Rectal smooth muscle tissue (tissue), 1 donor: Measurements from ENCODE around the gene CTSW.
A peak's percentile ranks its signal among the peaks of the same experiment; 100 is the strongest.

Experiments
- H3K27ac ChIP-seq: one replicate; pipeline ENCODE4 v1.7.0; 2013; ENCODE audit warnings: low read depth, low read length, inconsistent platforms
- H3K27me3 ChIP-seq: one replicate; pipeline ENCODE4 v1.7.0; 2013; ENCODE audit warnings: low read length; ENCODE audit not compliant: control insufficient read depth, insufficient read depth
- H3K36me3 ChIP-seq: one replicate; pipeline ENCODE4 v1.7.0; 2013; ENCODE audit warnings: low read length; ENCODE audit not compliant: control insufficient read depth, insufficient read depth
- H3K4me1 ChIP-seq: one replicate; pipeline ENCODE4 v1.7.0; 2013; ENCODE audit warnings: low read length; ENCODE audit not compliant: control insufficient read depth, insufficient read depth
- H3K4me3 ChIP-seq: one replicate; pipeline ENCODE4 v1.7.0; 2013; ENCODE audit warnings: low read length
- H3K9ac ChIP-seq: one replicate; pipeline ENCODE4 v1.7.0; 2013; ENCODE audit warnings: low read length

CTSW gene

GRCh38 chr11:65898656-65899355 lies 19.2 kb downstream of the CTSW start:
- no peaks in the 10 kb centered on the region for H3K36me3 ChIP-seq
- no peak overlapping the region for H3K27ac ChIP-seq
- peak overlapping the region; percentile 58 for H3K4me3 ChIP-seq
- no peak overlapping the region for H3K9ac ChIP-seq
- peaks cover 3% of the 10 kb centered on the region for H3K4me1 ChIP-seq
- H3K27me3 ChIP-seq: peaks cover 9% of the 10 kb centered on the region

DNA sequence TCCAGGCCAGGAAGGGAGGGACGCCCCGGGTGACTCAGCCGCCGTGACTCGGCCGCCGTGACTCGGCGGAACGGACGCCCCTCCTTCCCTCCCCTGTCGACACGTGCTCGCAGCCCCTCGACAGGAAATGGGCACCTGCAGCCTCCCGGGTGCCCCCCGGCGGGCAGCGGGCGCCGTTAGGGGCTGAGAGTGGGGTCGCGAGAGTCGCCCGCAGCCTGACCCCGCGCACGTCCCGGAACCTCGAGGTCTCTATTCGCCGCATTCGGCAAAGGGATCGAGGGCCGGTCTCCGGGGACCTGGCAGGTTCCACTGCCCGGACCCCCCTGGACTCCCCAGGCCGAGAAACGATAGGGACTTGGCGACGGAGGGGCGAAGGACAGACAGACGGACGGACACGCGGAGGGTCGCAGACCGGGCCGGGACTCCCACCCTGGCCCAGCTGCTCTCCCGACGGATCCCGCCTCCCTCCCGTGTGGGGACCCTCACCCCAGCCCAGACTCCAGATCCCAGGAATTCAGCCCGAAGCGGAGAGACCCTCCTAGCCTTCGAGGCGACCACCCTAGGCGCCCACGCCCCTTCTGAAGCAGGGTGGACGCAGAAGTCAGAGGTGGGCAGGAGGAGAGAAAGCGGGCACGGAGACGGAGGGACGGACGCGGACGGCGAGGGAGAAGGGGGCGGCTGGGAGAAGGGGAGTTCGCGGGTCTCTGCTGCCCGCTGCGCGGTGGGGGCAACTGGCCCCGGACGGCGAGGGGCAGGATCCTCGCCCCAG lies 19.9 kb downstream of the CTSW start:
- peak overlapping the region; percentile 58 for H3K4me3 ChIP-seq
- no peaks in the 10 kb centered on the region for H3K36me3 ChIP-seq
- H3K27ac ChIP-seq: no peak overlapping the region
- H3K4me1 ChIP-seq: peaks cover 3% of the 10 kb centered on the region
- no peak overlapping the region for H3K9ac ChIP-seq
- H3K27me3 ChIP-seq: peaks cover 9% of the 10 kb centered on the region

DNA sequence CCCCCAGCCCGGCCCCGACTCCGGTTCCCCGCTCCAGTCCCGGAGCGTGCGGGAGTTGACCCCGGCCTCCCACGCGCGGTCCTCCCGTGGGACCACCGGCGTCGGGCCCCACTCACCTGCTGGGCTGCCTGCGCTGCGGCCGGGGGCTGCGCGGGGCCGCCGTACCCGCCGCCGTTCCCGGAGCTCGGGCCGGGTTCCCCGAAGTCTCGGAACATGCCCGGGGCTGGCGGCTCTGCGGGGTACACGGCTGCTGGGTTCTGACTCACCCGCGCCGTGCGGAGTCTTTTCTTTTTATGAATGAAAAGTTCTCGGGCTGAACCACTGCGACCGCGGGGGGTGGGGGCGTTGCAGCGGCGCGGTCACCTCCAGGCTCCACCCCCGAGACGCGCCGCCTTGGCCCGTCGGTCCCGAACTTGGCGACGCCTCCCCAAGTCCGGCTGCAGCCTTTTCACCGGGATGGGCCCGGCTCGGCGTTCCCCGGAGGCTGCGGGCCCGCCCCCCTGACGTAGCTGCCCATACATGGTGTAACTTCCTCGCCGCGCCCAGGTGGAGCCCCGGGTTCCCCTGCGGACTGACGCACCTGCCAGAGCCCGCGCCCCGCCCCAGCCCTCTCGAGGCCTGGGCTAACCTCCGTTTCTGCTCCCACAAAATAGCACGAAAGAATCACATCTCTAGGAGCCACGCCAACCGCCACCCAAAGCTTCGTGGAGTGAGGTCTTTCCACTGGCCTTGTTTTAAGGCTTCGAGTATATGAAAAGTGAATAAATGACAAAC lies 20.7 kb downstream of the CTSW start, which contains the start of gene FOSL1:
Gene FOSL1, minus strand, starts transcription at position 264 of the 774 bp plus-strand sequence. Its CDS starts 49 bp downstream, at position 215.
- peaks cover 9% of the 10 kb centered on the region for H3K27me3 ChIP-seq
- H3K9ac ChIP-seq: no peak within 1 kb of the TSS
- no peak within 1 kb of the TSS for H3K27ac ChIP-seq
- peak within 1 kb of the TSS; percentile 58 for H3K4me3 ChIP-seq
- H3K36me3 ChIP-seq: no peaks in the 10 kb centered on the region
- peaks cover 3% of the 10 kb centered on the region for H3K4me1 ChIP-seq

- no peak overlapping the region for H3K9ac ChIP-seq
- H3K4me1 ChIP-seq: peaks cover 3% of the 10 kb centered on the region
Observed at GRCh38 chr11:65900899-65901180, 21.2 kb downstream of the CTSW start.

DNA sequence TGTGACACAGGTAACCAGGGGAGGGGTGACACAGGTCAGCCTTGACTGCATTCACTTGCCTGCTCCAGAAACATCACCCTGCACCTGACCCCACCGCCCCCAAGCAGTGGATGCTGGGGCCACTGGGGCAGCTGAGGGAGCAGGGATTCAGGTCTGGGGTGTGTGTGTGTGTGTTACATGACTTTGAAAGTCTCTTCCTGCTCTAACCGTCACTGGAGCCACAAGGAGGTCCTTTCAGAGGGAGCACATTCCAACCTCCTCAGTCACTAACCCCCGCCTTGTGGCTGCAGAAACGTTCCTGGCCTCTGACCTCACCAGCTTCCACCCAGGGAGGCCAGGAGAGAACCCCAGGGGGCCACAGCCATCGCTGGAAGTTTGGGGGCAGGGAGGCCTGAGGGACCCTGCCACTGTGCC lies 23.4 kb downstream of the CTSW start:
- Histone ChIP-seq H3K4me1 (peaks cover 3% of the 10 kb centered on the region), H3K9ac (no peak overlapping the region), H3K27ac (no peak overlapping the region), H3K27me3 (peaks cover 9% of the 10 kb centered on the region), H3K36me3 (no peaks in the 10 kb centered on the region), H3K4me3 (no peak overlapping the region)

More at GRCh38 chr11:65900899-65901180, 21.2 kb downstream of the CTSW start:
- no peaks in the 10 kb centered on the region for H3K36me3 ChIP-seq
- peak overlapping the region; percentile 58 for H3K4me3 ChIP-seq
- peaks cover 9% of the 10 kb centered on the region for H3K27me3 ChIP-seq
- H3K27ac ChIP-seq: no peak overlapping the region

DNA sequence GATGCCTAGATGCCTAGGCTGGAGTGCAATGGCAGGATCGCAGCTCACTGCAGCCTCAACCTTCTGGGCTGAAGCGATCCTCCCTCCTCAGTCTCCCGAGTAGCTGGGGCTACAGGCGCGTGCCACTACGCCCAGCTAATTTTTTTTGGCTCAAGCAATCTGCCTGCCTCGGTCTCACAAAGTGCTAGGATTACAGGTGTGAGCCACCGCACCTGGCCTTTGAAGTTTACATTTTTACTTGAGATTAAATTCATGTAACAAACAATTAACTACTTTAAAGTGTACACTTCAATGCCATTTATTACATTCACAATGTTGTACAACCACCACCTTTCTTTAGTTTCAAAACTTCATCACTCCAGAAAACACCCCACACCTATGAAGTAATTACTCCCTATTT lies 24.1 kb downstream of the CTSW start:
- Histone ChIP-seq H3K9ac (no peak overlapping the region), H3K4me1 (peaks cover 3% of the 10 kb centered on the region), H3K36me3 (no peaks in the 10 kb centered on the region), H3K27ac (no peak overlapping the region), H3K27me3 (peaks cover 9% of the 10 kb centered on the region), H3K4me3 (no peak overlapping the region)

DNA sequence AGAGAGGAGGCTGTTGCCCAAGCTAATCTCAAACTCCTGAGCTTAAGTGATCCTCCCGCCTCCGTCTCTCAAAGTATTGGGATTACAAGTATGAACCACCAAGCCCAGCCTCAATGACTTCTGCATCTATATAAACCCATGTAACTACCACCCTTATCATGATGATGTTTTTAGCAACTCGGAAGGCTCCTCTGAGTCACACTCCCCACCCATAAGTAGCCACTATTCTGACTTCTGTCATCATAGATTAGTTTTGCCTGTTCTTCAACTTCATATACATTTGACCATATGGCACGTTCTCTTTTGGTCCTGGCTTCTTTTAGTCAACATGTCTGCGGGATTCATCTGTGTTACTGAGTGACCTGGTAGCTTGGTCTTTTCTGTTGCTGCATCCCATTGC lies 27.0 kb downstream of the CTSW start:
- peaks cover 2% of the 10 kb centered on the region for H3K4me1 ChIP-seq
- H3K9ac ChIP-seq: no peak overlapping the region
- H3K27ac ChIP-seq: no peak overlapping the region
- no peak overlapping the region for H3K4me3 ChIP-seq
- no peaks in the 10 kb centered on the region for H3K36me3 ChIP-seq
- H3K27me3 ChIP-seq: no peaks in the 10 kb centered on the region

- Histone ChIP-seq H3K36me3 (no peaks in the 10 kb centered on the region), H3K27me3 (no peaks in the 10 kb centered on the region), H3K4me1 (peaks cover 5% of the 10 kb centered on the region), H3K27ac (no peak overlapping the region), H3K9ac (no peak overlapping the region), H3K4me3 (no peak overlapping the region)
Observed at GRCh38 chr11:65907878-65908277, 28.2 kb downstream of the CTSW start.

- peaks cover 21% of the 10 kb centered on the region for H3K4me1 ChIP-seq
- H3K9ac ChIP-seq: no peak overlapping the region
- H3K36me3 ChIP-seq: no peaks in the 10 kb centered on the region
- H3K4me3 ChIP-seq: no peak overlapping the region
- H3K27ac ChIP-seq: no peak overlapping the region
- no peaks in the 10 kb centered on the region for H3K27me3 ChIP-seq
Observed at GRCh38 chr11:65911682-65912568, 32.3 kb downstream of the CTSW start.

DNA sequence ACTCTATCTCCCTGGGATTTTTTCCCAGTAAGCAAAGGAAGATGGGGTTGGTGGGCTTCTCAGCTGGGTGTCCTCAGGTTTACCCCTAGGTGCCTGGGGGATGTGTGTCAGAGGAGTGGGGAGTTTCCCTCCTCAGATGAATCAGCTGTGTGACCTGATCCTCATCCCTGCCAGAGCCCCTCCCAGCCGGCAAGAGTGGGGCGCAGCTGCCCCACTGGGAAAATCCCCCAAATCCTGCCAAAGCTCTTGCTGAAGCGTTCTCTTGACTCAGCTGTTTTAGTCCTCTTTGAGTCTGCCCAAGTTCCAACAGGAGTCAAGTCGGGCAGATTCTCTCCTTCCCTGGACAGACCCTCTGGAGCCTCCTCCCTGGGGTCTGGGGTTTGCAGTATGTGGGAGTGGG lies 33.2 kb downstream of the CTSW start:
- Histone ChIP-seq H3K4me1 (peaks cover 31% of the 10 kb centered on the region), H3K27me3 (no peaks in the 10 kb centered on the region), H3K4me3 (no peak overlapping the region), H3K9ac (no peak overlapping the region), H3K27ac (no peak overlapping the region), H3K36me3 (no peaks in the 10 kb centered on the region)

- Histone ChIP-seq H3K36me3 (no peaks in the 10 kb centered on the region), H3K4me3 (no peak overlapping the region), H3K4me1 (peaks cover 34% of the 10 kb centered on the region), H3K27ac (peak overlapping the region; percentile 88), H3K27me3 (no peaks in the 10 kb centered on the region), H3K9ac (no peak overlapping the region)
Observed at GRCh38 chr11:65915101-65915820, 35.6 kb downstream of the CTSW start.
